Superior temporal gyrus (tissue), 1 donor: Measurements from ENCODE around the gene MTTP.

ENCODE experiments used
- DNase-seq: peaks from one replicate; pipeline ENCODE4 v3.0.0-alpha.2; 2016; ENCODE audit errors: extremely low spot score

Gene MTTP

DNA sequence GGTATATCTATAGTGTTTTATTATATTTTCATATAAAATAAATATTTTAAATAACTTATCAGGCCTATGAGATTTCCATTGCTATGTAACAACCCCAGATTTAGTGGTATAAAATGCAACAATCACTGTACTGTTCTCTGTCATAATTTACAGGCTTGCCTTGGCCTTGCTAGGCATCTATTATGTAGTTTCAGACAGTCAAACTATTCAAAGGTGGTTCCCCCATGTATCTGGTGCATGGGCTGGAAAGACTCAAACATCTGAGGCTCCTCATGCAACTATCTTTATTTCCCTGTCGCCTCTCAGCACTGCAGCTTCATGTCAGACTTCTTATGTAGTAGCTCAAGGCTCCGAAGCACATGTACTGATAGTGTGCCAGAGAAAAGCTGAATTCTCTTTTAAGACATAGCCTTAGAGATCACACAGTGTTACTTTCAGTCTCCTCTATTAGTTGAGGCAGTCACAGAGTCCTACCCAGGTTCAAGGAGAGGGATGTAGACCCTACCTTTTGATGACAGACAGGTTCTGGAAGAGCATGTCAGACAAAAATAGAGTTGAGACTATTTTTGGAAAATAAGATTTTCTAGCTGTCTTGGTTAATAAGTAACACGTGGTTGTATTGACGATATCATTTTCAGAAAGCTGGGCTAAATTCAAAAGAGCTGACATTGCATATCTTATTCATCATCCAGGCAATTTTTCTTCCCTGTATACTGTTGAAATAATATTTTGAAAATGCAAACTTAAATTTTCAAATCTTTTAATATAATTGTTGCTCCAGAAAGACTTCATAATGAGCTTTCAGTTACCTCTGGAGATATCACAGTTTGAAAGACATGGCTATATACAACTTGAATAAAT is 19.4 kb downstream of the MTTP start:
- no peak for DNase-seq

DNA sequence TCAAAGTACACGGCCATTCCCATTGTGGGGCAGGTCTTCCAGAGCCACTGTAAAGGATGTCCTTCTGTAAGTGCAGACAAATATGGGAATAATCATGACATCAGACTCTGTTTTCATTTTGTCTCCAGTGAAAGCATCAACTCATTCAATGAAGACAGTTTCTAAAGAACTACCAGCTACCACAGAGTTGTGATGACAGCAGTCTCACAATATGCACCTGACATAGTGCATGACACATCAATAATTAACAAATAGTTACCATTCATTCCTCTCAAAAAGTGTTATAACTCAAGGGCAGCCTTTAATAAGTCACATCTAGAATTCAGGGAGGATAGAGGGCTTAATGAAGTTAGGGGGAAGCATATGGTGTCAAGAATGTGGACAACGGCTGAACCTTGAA is 20.2 kb downstream of the MTTP start:
- no peak for DNase-seq

GRCh38 chr4:99606716-99607115 is 32.1 kb downstream of the MTTP start:
- no peak for DNase-seq

DNA sequence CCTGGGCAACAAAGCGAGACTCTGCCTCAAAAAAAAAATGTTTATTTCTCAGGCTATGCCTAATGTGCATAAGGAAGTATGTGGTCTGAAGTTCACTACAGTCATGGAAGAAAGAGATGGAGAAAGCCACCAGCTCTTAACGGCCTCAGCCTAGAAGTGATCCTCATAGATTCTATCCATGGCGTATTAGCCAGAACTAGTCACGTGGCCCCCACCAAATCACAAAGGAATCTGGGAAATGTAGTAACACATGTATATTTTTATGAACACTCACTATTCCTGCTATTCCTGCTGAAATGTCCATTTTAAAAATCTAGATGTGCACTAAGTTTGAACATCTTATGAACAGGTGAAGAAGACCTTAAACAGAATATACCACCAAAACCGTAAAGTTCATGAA is 33.8 kb downstream of the MTTP start:
- no peak for DNase-seq

- DNase-seq = no peak
Measured at GRCh38 chr4:99610605-99611175, 36.1 kb downstream of the MTTP start.

GRCh38 chr4:99612281-99612680 is 37.7 kb downstream of the MTTP start:
- DNase-seq = no peak

DNA sequence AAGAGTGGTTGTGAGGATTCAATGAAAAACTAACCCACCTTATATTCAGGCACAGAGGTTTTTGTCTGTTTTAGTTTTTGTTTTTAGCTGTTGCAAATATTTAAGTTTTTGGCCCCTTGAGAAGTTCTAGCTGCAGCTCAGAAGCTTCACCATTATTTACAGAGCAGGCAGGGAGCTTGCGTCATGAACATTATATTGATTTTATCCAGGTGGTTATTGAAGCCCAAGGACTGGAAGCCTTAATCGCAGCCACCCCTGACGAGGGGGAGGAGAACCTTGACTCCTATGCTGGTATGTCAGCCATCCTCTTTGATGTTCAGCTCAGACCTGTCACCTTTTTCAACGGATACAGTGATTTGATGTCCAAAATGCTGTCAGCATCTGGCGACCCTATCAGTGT is 38.1 kb downstream of the MTTP start:
- DNase-seq = no peak

GRCh38 chr4:99614491-99614890 is 39.9 kb downstream of the MTTP start:
- DNase-seq = no peak

- no peak for DNase-seq
Measured at GRCh38 chr4:99615170-99615820, 40.7 kb downstream of the MTTP start.

DNA sequence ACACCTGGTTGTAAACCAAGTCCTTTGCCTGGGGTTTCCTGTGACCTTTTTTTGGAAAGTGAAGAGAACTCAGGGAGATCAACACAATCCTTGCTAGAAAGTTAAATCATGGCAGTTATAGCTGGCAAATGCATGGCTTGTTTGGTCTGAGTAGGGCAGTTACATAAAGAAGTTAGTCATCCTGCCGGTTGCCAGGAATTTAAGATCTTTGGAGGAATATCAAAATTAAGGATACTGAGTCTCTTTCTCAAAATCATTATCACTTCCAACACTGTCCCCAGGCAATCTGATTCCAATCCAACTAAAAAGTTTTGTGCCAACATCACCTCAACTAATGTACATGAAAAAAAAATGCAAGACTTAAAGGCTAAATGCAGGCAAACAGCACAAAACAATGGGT is 42.8 kb downstream of the MTTP start:
- DNase-seq = peak; percentile 62

DNA sequence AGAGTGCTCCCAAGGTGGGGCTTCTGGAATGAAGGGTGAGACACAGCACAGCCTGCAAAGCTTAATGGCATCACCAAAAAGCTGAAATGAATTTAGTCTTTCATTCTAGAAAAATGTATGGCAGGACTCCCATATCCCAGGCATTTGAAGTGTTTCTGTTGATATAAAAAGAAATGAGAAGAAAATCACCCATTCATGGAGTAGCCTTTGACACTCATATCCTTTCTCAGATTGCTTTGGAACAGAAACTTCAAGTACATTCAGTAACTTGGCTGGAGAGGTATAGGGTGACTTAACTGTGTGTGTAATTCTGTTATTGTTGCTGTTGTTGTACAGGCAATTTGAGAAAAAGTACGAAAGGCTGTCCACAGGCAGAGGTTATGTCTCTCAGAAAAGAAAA is 47.7 kb downstream of the MTTP start:
- DNase-seq = no peak

- DNase-seq = no peak
Measured at GRCh38 chr4:99624141-99624719, 49.6 kb downstream of the MTTP start.

DNA sequence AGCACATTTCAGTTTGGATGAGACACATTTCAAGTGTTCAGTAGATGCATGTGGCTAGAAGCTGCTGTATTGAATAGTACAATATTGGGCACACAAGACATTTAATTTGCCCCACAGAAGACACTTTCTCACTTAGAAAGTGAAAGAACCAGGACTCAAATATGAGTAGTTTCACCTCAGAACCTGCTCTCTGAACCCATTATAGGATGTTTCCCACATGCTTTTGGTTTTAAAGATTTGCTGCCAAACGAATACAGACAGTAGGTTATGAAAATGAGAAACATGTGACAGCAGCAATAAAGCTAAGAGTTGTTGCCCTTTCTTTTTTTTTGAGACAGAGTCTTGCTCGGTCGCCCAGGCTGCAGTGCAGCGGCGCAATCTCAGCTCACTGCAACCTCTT is 50.7 kb downstream of the MTTP start:
- no peak for DNase-seq

DNA sequence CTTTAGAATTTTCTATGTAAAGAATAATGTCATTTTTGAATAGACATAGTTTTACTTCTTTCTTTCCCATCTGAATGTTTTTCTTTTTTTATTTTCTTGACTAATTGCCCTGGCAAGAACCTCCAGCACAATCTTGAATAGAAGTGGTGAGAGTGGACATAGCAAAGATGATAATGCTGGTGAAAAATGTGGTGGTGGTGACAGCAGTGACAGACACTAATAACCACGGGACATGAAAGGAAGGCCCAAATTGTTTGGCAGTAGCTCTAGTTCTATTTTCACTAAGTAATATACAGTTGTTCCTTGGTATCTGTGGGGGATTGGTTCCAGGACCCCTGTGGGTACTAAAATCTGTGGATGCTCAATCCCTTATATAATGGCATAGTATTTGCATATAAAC is 53.4 kb downstream of the MTTP start:
- no peak for DNase-seq

- DNase-seq = no peak
Measured at GRCh38 chr4:99629962-99630554, 55.4 kb downstream of the MTTP start.

DNA sequence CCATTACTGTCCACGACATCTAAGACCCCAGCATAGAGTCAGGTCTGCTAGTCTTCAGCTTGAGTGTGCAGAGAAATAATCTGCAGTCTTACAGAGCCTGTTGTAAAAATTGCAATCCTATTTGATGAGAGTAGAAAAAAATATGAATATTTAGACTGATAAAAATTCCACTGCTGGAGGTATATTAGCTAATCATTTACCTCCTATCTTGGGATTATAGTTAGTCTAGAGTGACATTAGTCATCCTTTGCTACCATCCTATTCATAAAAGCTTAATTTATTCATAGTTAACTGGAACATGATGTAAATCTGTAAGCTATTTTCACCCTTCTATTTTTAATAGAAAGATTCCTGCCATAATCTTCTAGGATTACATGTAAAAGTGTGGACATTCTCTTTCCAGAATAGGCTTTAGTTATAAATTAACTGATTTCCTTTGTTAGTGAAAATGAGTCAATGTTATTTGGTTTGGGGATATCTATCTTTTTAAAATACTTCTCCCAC is 56.3 kb downstream of the MTTP start:
- no peak for DNase-seq

DNA sequence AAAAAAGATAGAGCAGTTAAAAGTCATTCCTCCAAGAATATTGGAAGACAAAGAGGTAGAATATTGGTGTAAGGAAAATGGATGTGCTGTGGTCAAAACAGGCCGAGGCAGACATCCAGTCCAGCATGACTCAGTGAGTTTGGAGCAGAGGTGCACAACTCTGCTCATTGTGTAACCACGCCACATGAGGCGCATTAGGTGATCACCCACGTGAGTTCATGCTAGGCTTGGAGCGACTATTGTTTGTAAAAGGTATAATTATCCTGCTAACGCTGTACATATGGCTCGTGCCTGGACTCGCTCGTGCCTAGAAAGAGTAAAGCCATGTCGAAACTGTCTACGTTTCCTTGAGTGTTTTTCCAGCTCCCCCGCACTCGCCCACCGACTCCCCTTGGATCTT is 59.1 kb downstream of the MTTP start:
- no peak for DNase-seq

- DNase-seq = no peak
Measured at GRCh38 chr4:99634742-99635360, 60.2 kb downstream of the MTTP start.

DNA sequence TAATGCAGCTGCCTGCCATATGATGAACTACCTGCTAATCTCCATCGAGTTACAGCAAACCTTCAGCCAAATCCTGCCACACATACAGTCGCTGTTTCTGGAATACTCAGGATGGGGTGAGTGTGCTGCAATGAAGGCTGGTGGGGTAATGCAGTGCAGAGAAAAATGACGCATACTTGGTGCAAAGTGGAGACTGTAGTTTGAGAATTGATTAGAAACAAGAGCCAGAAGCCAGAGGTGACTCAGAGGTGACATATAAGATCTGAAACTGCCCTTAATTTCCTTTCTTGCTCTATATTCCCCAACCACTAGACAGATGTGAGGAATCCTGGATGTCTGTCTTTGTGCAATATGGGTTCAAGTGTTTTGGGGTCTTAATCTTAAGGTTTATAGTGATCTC is 61.0 kb downstream of the MTTP start:
- no peak for DNase-seq

- no peak for DNase-seq
Measured at GRCh38 chr4:99636422-99636821, 61.8 kb downstream of the MTTP start.

- DNase-seq = no peak
Measured at GRCh38 chr4:99637174-99637573, 62.5 kb downstream of the MTTP start.

DNA sequence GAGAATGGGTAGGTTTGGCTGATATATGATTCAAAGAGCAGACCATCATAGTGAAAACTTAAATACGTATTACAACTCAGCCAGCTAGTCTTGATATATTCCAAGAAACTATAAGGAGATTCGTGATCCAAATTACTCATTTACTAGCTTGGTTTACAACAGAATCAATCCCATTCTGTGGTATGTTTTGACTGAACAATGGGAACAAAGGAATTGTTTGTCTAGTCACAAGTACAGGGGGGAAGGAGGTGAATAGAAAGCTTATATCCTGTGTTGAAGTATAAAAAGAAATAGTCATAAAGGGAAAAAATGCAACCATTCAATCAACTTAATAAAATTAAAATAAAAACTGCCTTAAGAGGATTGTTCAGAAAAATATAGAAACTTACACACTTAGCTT is 66.1 kb downstream of the MTTP start:
- no peak for DNase-seq
